22Rv1 (cell line): ENCODE data around the gene YTHDF1.

Source experiments
- CTCF ChIP-seq: fragments of 450-650 bp; IDR thresholded peaks from 2 replicates; pipeline ENCODE4 v1.5.1; 2017; ENCODE audit warnings: mild to moderate bottlenecking
- ZFX ChIP-seq: fragments of 450-650 bp; IDR thresholded peaks from 2 replicates; pipeline ENCODE4 v1.6.1; 2017; ENCODE audit warnings: antibody characterized with exemption, borderline replicate concordance

DNA sequence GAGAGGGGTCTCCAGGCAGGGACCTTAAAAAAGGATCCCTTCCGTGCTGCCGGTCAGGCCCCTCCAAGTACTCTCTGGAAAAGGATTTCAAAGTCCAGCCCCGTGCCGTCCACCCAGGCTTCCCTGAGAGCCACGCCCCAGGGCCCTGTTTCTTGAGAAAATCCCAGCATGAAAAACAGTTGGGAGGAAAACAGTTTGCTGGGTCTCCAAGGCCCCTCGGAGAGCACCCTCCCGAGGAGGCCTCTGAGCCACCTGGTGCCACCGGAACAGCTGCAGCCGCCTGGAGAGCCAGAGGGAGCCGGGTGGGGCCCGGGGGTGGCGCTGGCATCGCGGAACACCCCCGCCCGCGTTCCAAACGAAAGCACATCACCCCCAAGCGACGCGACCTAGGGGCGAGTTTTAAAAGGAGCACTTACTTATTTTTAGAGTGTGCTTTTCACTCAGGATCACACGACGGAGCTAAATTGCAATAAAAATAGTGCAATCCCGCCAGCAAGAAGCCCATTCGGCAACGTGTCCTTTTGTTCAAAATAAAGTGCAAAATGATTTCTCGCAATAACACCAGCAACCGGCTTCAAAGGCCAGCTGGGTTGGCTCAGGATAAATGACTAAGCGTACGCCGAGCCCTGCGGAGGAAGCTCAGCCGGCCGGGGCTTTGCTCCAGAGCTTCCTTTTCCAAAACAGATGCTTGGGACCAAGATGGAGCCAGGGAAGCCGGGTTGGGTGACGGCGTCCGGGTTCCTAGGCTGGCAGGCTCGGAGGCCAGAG lies 64.2 kb downstream of the YTHDF1 start:
- TF ChIP-seq CTCF: no peak
- no peak for TF ChIP-seq ZFX
